HUES6 (cell line): ENCODE data around the gene CPM.

Experiments used
- H3K27ac ChIP-seq: 2 replicates; pipeline ENCODE4 v1.7.0; 2013; ENCODE audit warnings: low read depth, mild to moderate bottlenecking, low read length, inconsistent platforms
- H3K27me3 ChIP-seq: 2 replicates; pipeline ENCODE4 v1.6.1; 2013; ENCODE audit warnings: low read length; ENCODE audit not compliant: control insufficient read depth, insufficient read depth
- H3K36me3 ChIP-seq: 2 replicates; pipeline ENCODE4 v1.6.1; 2013; ENCODE audit warnings: low read length; ENCODE audit not compliant: control insufficient read depth, insufficient read depth
- H3K4me1 ChIP-seq: 2 replicates; pipeline ENCODE4 v1.6.1; 2013; ENCODE audit warnings: low read length; ENCODE audit not compliant: control insufficient read depth, insufficient read depth
- H3K4me3 ChIP-seq: 2 replicates; pipeline ENCODE4 v1.5.1; 2013; ENCODE audit warnings: low read depth, low read length
- H3K9ac ChIP-seq: one replicate; pipeline ENCODE4 v1.6.1; 2013; ENCODE audit warnings: mild to moderate bottlenecking, low read length
- H3K9me3 ChIP-seq: 2 replicates; pipeline ENCODE4 v1.6.1; 2013; ENCODE audit warnings: low read depth, low read length; ENCODE audit not compliant: control insufficient read depth, insufficient read depth

The CPM gene

GRCh38 chr12:68838046-68838886, 94.7 kb downstream of the CPM start:
- H3K27me3 ChIP-seq: no peaks in the 10 kb centered on the region

GRCh38 chr12:68837215-68837614, 95.8 kb downstream of the CPM start:
- Histone ChIP-seq H3K9ac (no peak overlapping the region), H3K4me1 (peaks cover 5% of the 10 kb centered on the region), H3K27ac (no peak overlapping the region), H3K36me3 (peaks cover 89% of the 10 kb centered on the region), H3K4me3 (no peak overlapping the region), H3K27me3 (no peaks in the 10 kb centered on the region), H3K9me3 (no peaks in the 10 kb centered on the region)

More at GRCh38 chr12:68838046-68838886, 94.7 kb downstream of the CPM start:
- Histone ChIP-seq H3K27ac (no peak overlapping the region), H3K9ac (no peak overlapping the region), H3K4me1 (peaks cover 5% of the 10 kb centered on the region), H3K4me3 (no peak overlapping the region), H3K9me3 (no peaks in the 10 kb centered on the region), H3K36me3 (peaks cover 92% of the 10 kb centered on the region)

GRCh38 chr12:68835333-68835908, 97.5 kb downstream of the CPM start:
- H3K9ac ChIP-seq: no peak overlapping the region
- H3K27me3 ChIP-seq: no peaks in the 10 kb centered on the region
- peaks cover 87% of the 10 kb centered on the region for H3K36me3 ChIP-seq
- H3K4me1 ChIP-seq: peaks cover 8% of the 10 kb centered on the region
- H3K4me3 ChIP-seq: no peak overlapping the region
- H3K9me3 ChIP-seq: no peaks in the 10 kb centered on the region
- H3K27ac ChIP-seq: no peak overlapping the region

GRCh38 chr12:68833508-68833907, 99.5 kb downstream of the CPM start:
- H3K4me1 ChIP-seq: peaks cover 8% of the 10 kb centered on the region
- no peaks in the 10 kb centered on the region for H3K27me3 ChIP-seq
- no peak overlapping the region for H3K4me3 ChIP-seq
- no peak overlapping the region for H3K9ac ChIP-seq
- H3K36me3 ChIP-seq: peaks cover 87% of the 10 kb centered on the region
- H3K27ac ChIP-seq: no peak overlapping the region
- H3K9me3 ChIP-seq: no peaks in the 10 kb centered on the region

- no peak overlapping the region for H3K27ac ChIP-seq
- H3K9me3 ChIP-seq: no peaks in the 10 kb centered on the region
- no peaks in the 10 kb centered on the region for H3K27me3 ChIP-seq
- H3K36me3 ChIP-seq: peaks cover 88% of the 10 kb centered on the region
- no peak overlapping the region for H3K9ac ChIP-seq
- H3K4me1 ChIP-seq: peaks cover 8% of the 10 kb centered on the region
- H3K4me3 ChIP-seq: no peak overlapping the region
Observed at GRCh38 chr12:68832504-68832867, 100.5 kb downstream of the CPM start.

GRCh38 chr12:68831751-68832503, 101.0 kb downstream of the CPM start:
- Histone ChIP-seq H3K4me3 (no peak overlapping the region), H3K4me1 (peaks cover 8% of the 10 kb centered on the region), H3K27ac (no peak overlapping the region; the same call in 1 of the 2 replicates), H3K36me3 (peaks cover 88% of the 10 kb centered on the region), H3K9me3 (no peaks in the 10 kb centered on the region), H3K9ac (no peak overlapping the region), H3K27me3 (no peaks in the 10 kb centered on the region)

GRCh38 chr12:68831272-68831671, 101.7 kb downstream of the CPM start:
- peaks cover 87% of the 10 kb centered on the region for H3K36me3 ChIP-seq
- no peaks in the 10 kb centered on the region for H3K27me3 ChIP-seq
- no peak overlapping the region for H3K9ac ChIP-seq
- no peaks in the 10 kb centered on the region for H3K9me3 ChIP-seq
- no peak overlapping the region for H3K27ac ChIP-seq
- H3K4me3 ChIP-seq: no peak overlapping the region
- H3K4me1 ChIP-seq: peaks cover 8% of the 10 kb centered on the region

- Histone ChIP-seq H3K9me3 (no peaks in the 10 kb centered on the region), H3K27ac (no peak overlapping the region), H3K4me1 (0 out of 2 replicates have a peak, but pooled peaks cover 2% of the 10 kb centered on the region), H3K9ac (no peak overlapping the region), H3K27me3 (no peaks in the 10 kb centered on the region), H3K36me3 (peaks cover 89% of the 10 kb centered on the region), H3K4me3 (no peak overlapping the region)
Observed at GRCh38 chr12:68828672-68829068, 104.3 kb downstream of the CPM start.

GRCh38 chr12:68827895-68828671, 104.9 kb downstream of the CPM start:
- Histone ChIP-seq H3K36me3 (peaks cover 91% of the 10 kb centered on the region), H3K4me3 (no peak overlapping the region), H3K27ac (no peak overlapping the region)

GRCh38 chr12:68825569-68826217, 107.3 kb downstream of the CPM start:
- Histone ChIP-seq H3K36me3 (peaks cover 98% of the 10 kb centered on the region), H3K9me3 (no peaks in the 10 kb centered on the region), H3K27me3 (no peaks in the 10 kb centered on the region), H3K4me1 (no peaks in the 10 kb centered on the region), H3K27ac (no peak overlapping the region), H3K4me3 (no peak overlapping the region), H3K9ac (no peak overlapping the region)

More at GRCh38 chr12:68827895-68828671, 104.9 kb downstream of the CPM start:
- Histone ChIP-seq H3K9ac (no peak overlapping the region), H3K4me1 (0 out of 2 replicates have a peak, but pooled peaks cover 2% of the 10 kb centered on the region), H3K9me3 (no peaks in the 10 kb centered on the region), H3K27me3 (no peaks in the 10 kb centered on the region)
